Stimulated activated CD4-positive, alpha-beta T cell treated with anti-CD3 and anti-CD28 coated beads, Interleukin-2, amount 100 ng/mL, for 48 hours (primary cell): ENCODE data around the gene SFXN5.

Experiments
- DNase-seq, 2 donors: peaks; one replicate each; pipeline ENCODE4 v3.0.0-alpha.2; 2020

Gene SFXN5

DNA sequence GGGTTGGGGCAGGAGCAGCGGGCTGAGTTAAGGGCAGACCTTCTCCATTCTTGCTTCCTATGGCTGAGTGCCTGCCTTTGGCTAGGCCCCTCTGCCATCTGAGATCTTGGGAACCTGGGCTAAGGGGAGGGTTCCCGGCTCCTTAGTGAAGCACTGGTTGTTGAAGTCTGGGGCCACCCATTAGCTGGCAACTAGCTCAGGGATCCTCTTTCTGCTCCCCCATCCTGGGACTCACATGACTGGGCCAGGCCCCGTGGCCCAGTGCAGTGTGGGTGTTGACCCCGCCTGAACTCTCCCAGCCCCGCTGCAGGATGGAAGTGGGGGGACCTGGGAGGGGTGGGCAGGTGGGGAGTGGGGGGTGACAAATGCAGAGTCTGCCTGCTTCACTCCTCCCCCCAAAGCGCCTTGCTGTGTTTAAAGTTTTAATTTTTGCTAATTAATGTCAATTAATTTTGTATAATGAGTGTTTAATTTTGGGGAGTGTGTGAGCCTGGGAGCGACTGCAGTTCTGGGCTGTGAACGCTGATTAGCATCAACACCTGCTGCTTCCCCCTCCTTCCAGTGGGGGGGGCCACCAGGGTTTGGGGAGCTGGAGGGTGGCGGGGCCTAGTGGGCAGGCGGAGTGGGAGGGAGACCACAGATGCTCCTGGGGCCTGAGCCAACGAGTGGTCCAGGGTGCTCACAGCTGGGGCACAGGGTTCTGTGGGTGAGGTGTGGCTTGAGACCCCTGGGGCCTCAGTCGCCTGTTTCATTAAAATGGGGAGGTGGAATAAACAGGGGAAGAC lies 99.0 kb downstream of the SFXN5 start:
- DNase-seq: no peak

DNA sequence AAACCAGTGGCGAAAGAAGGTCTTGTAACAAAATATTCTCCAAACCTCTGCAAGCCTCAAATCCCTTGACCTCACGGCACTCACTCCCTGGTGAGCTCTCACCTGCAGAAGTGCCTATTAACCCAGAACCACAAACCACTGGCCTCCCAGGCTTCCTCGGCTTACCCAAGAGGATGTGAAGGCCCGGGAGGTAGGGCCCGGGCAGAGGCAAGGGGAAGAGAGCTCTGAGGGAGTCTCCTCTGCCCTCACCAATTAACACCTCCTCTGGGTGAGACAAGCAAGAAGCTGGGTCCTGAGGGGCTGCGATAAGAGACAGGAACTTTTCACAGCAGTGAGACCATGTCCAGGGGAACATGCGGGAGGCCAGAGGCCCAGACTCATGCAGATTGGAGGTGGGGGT lies 100.5 kb downstream of the SFXN5 start:
- no peak for DNase-seq

DNA sequence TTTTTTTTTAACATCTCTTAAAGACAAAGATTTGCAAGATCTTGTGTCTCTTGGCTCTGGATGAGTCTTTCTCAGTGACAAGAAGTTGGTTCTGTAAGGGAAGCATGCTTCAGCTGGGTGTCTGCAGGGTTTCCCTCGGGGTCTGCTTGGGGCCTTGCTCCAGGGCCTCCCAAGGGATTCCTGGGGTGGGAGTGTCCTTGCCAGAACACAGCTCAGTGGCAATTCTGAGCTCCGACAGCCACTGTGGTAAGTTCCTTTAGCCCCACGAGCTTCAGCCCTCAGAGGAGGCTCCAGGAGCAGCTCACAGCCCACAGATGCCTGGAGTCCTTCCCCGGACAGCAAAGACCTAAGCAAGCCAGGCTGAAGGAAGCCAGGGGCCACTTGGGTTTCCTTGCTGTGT lies 101.8 kb downstream of the SFXN5 start:
- no peak for DNase-seq

DNA sequence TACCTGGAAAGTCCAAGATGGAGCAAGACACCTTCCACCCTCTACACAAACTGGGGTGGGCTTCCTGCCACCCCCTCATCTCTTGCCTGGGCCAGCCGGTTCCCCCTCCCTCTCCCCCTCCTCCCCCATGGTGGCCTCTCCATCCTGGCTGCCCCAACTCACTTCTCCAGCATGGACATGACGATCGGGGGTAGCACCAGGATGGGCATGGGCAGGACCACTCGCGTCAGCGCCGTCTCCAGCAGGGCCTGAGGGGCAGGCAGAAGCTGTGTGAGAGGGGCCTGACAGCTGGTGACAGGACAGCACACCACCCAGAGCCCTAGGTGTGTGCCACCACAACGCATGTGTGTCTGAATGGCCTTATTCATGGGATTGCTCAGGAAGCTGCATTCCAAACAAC lies 103.2 kb downstream of the SFXN5 start:
- DNase-seq: no peak

DNA sequence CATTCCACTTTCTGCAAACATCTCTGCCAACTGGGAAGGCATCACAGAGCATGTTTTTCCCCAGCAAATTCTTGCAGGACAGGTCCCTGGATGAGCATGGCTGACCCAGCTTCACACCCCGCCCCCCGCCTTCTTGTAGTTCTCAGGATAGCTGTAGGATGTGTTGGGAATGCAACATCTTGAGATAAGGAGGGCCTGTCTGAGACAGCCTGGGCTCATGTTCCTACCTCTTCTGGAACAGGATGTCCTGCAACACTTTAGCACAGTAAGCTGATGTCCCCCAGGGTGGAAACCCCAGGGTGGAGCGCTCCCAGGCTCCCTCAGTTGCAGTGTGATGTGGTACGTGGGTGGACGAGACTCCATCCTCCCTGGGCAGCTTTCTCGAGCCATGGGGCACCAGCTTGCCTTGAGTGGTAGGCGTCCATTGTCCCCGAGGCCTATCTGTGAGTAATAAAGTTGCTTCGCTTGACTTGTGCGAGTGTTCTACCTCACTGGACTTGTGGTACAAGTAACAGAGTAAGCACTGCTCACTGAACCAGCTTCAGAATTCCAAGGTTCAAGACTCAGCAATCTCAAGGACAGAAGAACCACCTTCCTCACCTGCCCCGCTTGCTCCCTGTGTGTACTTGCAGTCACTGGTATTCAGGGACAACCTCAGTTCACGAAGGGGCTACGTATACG lies 105.6 kb downstream of the SFXN5 start:
- no peak for DNase-seq

DNA sequence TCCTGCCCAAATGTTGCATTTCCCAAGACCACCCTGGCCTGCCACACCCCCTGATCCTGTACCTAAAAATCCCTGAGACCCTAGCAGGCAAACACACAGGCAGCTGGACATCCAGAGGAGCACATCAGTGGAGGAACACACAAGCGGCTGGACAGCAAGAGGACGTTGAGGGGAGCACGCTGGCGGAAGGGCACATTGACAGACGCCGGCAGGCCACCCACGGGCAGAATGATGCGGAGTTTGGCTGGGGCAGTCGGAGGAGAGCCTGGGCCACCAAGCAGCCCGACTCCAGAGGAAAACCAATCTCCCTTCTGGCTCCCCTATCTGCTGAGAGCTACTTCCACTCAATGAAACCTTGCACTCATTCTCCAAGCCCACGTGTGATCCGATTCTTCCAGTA lies 106.5 kb downstream of the SFXN5 start:
- no peak for DNase-seq

DNA sequence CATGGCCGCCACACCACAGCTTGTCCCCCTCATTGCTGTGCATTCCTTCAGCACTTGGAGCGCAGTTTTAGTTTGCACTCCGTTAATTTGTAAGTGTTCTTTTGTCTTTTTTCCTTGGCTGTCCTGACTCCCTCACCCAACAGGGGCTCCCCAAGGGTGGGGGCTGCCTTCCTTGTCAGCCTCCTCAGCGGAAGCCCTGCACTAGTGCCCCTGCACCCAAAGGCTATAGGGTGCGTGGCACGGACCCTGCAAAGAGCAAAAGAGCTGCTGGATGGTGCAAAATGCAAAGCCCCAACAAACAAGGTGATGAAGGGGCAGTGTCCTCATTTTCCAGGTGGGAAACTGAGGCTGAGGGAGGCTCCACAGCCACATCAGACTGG lies 107.4 kb downstream of the SFXN5 start:
- DNase-seq: no peak

DNA sequence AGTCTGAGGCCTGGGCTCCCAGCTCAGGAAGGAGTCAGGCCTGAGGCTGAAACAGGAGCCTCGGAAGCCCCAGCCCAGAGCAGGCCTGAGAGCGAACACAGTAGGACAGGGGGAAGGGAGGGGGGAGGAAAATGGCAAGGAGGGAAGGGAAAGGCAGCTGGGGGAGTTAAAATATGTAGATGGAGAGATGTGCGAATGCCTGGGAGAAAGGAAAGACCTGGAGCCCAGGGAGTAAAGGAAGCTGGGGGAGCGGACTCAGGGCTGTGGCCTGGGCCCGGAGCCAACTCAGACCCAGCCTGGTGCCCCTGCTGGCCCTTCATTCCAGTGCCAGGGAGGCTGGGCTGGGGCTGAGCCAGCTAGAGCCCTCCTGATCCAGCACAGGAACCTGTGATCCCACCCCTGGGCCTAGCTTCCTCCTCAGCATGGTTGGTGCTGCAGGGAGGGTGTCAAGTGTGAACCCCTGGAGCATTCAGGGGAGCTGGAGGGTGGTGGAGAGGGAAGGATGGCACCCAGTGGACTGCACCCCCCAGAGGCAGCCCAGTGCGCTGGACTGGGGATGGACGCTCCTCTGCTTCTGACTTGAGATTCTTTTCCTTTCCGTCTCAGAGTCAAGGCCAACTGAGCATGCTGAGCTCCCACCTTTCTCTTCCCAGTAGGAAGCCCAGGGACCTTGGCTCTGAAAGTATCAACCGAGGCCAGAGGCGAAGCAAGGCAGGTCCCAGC lies 107.9 kb downstream of the SFXN5 start:
- DNase-seq: no peak

DNA sequence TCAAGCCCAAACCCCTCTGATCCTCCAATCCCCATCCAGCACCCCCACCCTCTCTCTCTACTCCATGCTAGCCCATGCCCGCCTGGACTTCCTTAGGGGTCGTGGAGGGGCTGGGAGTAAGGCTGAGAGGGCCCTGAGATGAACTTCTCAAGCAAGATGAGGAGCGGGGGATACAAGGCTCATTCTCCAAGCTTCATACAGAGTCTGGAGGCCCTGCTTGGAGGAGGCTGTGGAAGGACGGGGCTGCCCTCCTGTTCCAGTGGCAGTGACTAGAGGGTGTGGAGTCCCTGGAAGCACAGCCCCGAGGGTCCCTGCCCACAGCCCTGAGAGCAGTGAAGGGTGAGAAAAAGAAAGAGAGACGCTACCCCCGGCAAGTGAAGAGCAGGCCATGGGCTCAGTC lies 108.6 kb downstream of the SFXN5 start:
- no peak for DNase-seq

DNA sequence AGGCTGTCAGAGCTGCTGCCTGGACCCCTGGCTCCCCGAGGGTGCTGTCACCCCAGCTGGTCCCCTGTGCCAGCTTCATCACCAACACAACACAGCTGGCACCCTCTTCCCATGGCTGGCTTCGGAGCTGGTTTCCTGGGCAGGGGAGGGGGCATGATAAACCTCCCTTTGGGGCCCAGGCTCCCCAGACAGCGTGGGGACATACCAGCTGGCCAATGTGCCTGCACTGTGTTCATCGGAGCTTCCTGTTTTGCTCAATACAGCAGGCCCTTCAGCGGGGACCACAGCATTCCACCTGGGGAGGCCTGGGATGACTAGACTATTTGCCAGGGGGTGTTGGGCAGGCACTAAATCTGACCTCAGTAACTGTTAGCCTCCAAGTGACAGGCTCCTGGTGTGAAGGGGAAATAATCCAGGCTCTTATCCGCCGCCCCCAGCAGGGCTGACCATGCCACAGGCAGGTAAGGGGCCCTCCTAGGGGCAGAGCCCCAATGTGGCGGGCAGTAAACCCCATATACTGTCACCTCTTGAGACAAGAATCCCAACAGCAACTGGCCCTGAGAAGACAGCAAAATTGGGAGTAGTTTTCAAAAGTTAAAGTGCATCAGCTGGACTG lies 109.6 kb downstream of the SFXN5 start:
- DNase-seq: no peak

DNA sequence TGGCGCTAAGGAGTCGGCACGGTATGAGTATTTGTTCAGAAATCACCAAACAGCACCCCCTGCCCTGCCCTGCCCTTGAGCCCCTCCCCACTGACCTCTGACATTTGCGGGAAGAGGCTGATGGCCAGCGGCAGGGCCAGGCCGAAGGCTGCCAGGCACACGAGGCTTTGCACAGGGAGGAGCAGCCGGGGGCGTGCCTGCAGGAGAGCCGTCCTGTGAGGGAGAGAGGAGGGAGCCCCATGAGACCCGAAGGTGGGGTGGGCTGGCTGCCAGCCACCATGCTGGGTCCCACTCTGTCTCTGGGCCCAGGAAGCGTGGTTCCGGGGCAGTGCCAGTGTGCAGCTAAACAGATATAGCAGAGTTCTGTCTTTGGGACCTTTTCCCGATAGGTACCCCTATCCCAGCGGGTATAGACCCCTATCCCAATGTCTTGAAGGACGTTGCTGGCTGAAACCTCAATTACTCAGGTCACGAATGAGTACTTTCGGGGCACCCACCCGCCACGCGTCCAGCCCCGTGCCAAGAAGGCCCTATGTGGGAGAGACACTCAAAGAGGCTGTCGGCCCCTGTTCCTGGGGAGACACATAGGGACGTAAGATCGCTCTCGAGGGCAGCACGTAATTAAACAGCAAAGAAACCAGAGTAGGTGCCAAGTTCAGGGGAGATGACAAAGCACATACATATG lies 110.3 kb downstream of the SFXN5 start:
- no peak for DNase-seq

DNA sequence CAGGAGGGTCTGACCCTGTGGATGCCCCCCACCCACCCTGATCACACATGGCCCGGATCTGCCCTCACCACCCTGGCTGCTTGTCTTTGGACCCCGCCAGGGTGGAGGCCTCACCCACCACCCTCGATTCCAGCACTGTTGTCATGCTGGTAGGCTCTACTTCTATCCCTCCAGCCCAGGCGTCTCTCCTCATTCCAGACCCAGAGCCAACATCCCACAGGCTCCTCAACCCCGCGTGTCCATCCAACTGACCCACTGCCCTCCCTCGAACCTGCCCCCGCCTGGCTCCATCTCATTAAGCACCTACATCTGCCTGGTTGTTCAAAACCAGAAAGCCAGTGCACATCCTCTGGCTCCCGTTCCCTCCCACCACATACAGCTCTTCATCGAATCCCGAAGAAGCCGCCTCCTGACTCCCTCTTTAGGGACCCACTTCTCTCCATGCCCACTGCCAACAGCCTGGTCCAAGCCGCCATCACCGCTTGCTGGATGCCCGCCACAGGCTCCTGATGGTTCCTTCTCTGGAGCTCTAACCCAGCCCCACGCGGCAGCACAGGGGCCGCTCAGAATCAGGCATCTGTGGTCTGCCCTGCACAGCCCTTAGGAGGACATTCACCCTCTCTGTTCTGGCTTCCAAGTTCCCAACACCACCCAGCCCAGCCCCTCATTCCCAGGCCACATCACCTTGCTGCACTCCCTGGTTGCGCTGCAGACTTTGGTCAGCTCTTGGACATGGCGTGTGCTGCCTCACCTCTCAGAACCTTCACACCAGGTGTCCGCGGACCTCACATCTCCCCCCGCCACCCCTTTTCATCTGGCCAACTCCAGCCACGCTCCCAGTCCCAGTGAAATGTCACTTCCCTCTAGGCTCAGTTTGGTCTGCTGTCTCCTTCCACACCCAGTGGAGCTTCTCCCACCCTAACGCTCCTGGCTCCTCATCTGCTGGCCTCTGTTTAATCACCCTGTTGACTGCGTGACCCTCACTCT lies 111.2 kb downstream of the SFXN5 start:
- no peak for DNase-seq

DNA sequence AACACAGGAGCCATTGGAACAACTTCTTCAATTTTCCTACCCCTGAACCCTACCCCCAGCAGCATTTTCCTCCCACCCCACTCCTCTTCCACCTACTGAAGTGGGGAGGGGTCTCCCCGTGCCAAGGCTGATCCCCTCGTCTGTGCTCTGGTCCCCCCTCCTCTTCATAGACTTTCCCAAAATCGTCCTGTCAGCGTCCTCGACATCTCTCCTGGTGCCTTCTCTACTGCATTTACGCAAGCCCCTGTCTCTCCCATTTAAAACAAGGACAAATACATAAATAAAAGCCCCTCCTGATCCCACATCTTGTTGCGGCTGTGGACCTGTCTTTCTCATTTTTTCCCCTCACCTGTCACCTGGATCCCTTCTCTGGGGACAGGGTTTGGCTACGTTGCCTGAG lies 112.0 kb downstream of the SFXN5 start:
- DNase-seq: no peak

DNA sequence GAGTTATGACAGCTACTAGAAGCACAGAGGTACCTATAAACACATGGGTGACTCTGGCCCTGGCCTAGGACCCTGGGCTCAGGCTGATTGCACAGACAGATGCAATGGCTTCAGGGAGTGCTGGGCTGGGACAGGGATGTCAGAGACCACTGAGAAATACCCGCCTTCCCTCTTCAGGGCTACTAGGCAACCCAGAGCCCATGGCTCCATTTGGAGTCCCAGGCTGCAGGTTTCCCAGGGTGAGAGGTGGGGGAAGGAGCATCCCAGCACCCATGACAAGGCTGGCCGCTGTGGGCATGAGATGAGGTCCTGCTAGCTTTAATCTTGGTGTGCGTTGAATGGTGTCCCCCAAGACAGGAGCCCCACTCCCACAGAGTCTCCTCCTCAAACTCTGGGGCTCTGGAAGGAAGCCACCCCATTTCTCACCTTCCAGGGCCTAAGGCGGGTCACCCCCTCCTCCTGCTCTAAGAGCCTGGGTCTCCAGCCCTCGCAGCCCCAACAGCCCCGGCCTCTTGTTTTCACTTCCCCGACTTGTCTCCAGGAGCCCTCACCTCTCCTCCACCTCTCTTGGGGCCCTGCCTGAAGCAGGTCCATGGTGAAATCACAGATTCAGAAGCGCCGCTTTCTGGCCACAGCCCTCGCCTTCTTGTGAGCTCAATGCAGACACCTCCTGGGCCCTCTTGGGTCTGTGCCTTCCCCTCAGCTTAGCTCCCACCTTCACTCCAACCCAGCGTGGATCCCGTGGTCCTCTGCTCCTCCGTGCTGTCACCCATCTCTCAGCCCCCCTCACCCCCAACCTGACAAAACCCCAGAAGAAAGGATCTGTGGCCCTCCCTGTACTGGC lies 112.7 kb downstream of the SFXN5 start:
- no peak for DNase-seq

DNA sequence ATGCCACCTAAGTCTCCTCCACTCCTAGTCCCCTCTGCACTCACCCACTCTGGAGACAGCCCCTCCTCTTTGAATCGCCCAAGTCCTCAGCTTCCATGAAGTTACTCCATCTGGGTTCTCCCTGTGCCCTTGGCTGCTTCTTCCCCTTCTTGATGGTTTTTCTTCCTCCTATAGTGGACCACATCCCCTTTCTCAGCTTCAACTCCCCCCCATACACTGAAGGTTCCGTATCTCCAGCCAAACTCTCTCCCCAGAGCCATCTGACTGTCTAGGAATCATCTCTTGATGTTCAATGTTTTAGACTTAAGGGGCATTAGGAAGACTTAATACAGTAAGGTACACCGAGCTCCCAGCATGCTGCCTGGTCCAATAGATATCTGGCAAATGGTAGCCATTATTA lies 114.6 kb downstream of the SFXN5 start:
- no peak for DNase-seq

DNA sequence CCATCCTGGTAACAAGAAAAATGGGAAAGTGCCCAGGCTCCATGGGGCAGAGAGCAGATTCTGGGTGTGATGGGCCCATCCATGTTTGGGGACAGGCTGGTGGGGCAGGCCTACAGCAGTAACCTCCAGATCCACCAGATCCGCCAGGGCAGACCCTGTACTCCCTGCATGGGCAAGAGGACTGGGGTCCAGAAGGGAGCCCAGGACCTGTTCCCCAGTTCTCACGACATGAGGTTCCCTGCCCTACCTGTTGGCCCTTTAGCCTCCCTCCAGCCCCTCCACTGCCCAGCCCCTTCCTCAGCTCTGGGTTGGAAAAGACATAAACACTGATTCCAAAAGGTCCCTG lies 115.5 kb downstream of the SFXN5 start:
- no peak for DNase-seq

DNA sequence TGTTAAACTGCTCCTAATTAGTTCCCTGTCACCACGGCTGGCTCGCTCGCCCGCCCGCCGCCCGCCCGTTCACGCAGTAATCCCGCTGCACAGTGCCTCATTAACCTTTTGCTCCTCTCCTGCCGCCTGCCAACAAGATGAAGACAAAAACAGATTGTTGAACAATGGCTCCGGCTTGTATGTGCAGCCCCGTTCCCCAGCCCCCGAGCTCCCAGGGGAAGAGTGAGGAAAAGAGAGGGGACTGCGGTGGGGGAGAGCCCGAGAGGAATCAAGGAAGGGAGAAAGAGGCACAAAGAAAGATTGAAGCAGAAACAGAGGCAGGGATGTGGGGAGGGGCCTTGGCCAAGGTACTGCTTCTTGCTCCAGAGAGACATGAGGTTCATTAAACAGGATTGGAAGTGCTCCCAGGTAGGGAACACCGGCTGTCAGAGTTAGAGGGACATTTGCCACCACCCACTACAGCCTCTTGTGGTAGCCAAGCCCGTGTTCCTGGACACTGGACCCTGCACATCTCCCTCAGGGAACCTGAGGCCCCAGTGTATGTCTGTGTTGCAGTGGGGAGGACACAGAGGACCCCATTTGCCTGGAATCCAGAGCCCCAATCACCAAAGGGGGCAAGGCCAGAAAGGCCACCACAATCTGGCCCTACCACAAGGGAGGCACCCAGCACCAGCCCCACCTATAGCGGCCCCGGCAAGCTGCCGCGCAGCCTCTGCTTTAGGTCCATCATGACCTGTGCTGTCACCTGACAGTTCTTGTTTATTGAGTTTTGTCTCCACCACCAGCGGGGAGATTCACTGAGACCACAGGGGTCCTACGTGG lies 116.1 kb downstream of the SFXN5 start:
- no peak for DNase-seq

DNA sequence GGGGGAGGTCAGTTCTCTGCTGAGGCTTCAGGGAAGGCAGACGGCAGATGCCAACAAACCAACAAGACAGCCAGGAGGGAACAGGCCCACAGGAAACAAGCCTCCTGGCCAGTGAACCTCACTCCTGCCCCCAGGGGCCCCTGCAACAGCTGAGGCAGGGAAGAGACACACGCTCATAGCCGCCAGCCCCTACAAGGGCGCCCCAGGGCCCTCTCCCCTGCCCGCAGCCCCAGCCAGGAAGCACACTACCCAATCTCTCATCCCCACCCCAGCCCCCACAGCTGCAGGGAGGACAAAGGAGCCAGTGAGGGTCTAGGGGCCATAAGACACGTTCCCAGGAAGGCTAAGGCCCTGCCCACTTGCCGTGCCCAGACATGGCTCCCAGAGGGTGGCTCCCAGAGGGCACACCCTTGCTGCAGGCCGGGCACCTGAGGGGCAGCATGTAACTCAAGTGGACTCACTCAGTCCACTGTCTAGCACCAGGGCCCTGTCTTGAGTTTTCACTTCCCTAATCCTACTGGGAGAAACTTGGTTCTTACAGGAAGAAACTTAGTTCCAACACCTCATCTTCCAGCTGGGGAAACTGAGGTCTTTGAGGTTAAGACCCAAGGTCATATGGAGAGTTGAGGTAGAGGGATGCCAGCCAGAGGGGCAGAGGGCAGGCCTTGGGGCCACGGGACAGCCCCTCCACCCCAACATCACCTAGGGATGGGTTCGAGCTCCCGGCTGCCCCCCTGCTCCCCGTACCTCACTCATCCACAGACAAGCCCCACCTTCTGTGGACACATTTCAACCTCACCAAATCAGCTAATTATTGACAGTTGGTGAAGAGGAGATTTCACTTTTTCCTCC lies 116.9 kb downstream of the SFXN5 start:
- DNase-seq: no peak

DNA sequence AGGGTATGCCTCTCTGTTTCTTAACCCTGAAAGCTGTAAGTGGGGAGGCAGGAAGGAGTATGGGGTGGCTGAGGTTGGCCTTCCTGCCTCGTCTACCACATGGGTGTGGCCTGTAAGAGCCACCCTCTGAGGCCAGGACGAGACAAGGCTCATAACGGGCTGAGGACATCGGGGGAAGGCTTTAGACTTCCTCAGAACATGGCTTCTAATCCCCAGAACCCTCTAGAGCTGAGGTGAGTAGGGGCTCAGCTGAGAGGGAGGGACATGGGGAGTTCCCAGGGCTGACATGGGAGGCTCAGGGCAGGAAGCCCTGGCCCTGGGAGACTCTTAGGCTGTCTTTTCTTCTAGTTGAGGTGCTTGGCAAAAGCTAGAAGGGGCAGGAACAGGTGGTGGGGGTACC lies 117.5 kb downstream of the SFXN5 start:
- no peak for DNase-seq
